A549 (cell line): ENCODE data around the gene PPP1R2. TPM values are rescaled to one million over a fixed set of nuclear protein-coding genes. Genes with fewer than 3 reads are reported as not detected.

Experiments used
- ATAC-seq, 2 experiments: fragments of 200-7000 bp in 1 of 2; fragments of >200 bp in 1 of 2; cut with Nextera tagmentation in 1 of 2; cut with Tn5 transposase in 1 of 2; 3 replicates each; pipeline versions ENCODE4 v1.8.0 to v1.9.1; 2018 to 2020; ENCODE audit warnings: mild to moderate bottlenecking in 1 of 2, moderate library complexity in 1 of 2
- CTCF ChIA-PET: fragments of 300-600 bp; sonication (Branson Sonifier 250); formaldehyde crosslinking; extraction: SDS; loops from one replicate; lab custom pipeline; 2021; ENCODE audit warnings: antibody characterized with exemption, inconsistent platforms; lab: Yijun Ruan, JAX
- POLR2A ChIA-PET: fragments of 350-600 bp; formaldehyde crosslinking; extraction: SDS; loops from one replicate; lab custom pipeline; 2021; ENCODE audit warnings: antibody characterized with exemption, inconsistent platforms; lab: Yijun Ruan, JAX
- DNase-seq, 2 experiments: peaks; one replicate each; pipeline versions ENCODE4 v3.0.0 to v3.0.0-alpha.2; 2011 to 2016; ENCODE audit warnings: low read depth in 1 of 2, low spot score in 1 of 2
- FAIRE-seq: peaks from 2 replicates; lab custom pipeline; 2011; peaks lifted over from hg19 to GRCh38; lab: Jason Lieb, UNC
- H3K27ac ChIP-seq, 2 experiments: fragments of >200 bp; sonication (Bioruptor Twin); formaldehyde crosslinking; 3 replicates each; pipeline ENCODE4 v1.5.1; 2016 to 2017
- H3K4me1 ChIP-seq: fragments of >200 bp; sonication (Bioruptor Twin); formaldehyde crosslinking; 3 replicates; pipeline ENCODE4 v1.6.1; 2016
- H3K4me2 ChIP-seq: fragments of >200 bp; sonication (Bioruptor Twin); formaldehyde crosslinking; 3 replicates; pipeline ENCODE4 v1.6.1; 2016
- H3K4me3 ChIP-seq: fragments of >200 bp; sonication (Bioruptor Twin); formaldehyde crosslinking; 3 replicates; pipeline ENCODE4 v1.5.1; 2016
- H3K9me3 ChIP-seq: fragments of >200 bp; sonication (Bioruptor Twin); formaldehyde crosslinking; 3 replicates; pipeline ENCODE4 v1.6.1; 2016
- FOSL2 ChIP-seq, 2 experiments: fragments of 450-650 bp in 1 of 2; fragments of >200 bp in 1 of 2; sonication (Bioruptor Twin) in 1 of 2; formaldehyde crosslinking; IDR thresholded peaks; 2 replicates each; pipeline versions ENCODE4 v1.5.0 to v1.6.1; 2016 to 2020; ENCODE audit warnings: mild to moderate bottlenecking in 1 of 2, moderate library complexity in 1 of 2
- GATA3 ChIP-seq: IDR thresholded peaks from 2 replicates; pipeline ENCODE4 v1.6.1; 2012; ENCODE audit warnings: borderline replicate concordance
- HEYL ChIP-seq: fragments of 250-450 bp; sonication (Bioruptor Pico); IDR thresholded peaks from 2 replicates; pipeline ENCODE4 v1.8.0; 2021; ENCODE audit warnings: mild to moderate bottlenecking, moderate library complexity
- JUN ChIP-seq, 2 experiments: fragments of >200 bp; sonication (Bioruptor Twin); formaldehyde crosslinking; IDR thresholded peaks; 2 replicates in 1 of 2; 3 replicates in 1 of 2; pipeline ENCODE4 v1.6.1; 2016 to 2017
- MYC ChIP-seq: IDR thresholded peaks from 2 replicates; pipeline ENCODE4 v1.6.1; 2012; ENCODE audit warnings: mild to moderate bottlenecking, inconsistent platforms, low read length, improper control_type of control experiment, borderline replicate concordance
- NFE2L2 ChIP-seq: fragments of 150-350 bp; conservative IDR thresholded peaks from 2 replicates; pipeline ENCODE4 v1.6.1; 2014; ENCODE audit warnings: low read length
- POLR2AphosphoS2 ChIP-seq: conservative IDR thresholded peaks from 2 replicates; pipeline ENCODE4 v1.6.1; 2012; ENCODE audit warnings: low read length, improper control_type of control experiment, inconsistent platforms
- RARB ChIP-seq: fragments of 250-450 bp; sonication (Bioruptor Pico); IDR thresholded peaks from 2 replicates; pipeline ENCODE4 v1.8.0; 2021; ENCODE audit warnings: mild to moderate bottlenecking, moderate library complexity
- ZC3H11A ChIP-seq: fragments of 450-650 bp; IDR thresholded peaks from 2 replicates; pipeline ENCODE4 v1.6.1; 2014; ENCODE audit warnings: antibody characterized with exemption, mild to moderate bottlenecking
- WGBS: methylation state at CpG from one replicate; pipeline ENCODE4 v1.1.6; 2017; ENCODE audit errors: missing lambda C conversion rate; 5-methylcytosine and 5-hydroxymethylcytosine counted together
- polyA plus RNA-seq, 4 experiments: library from polyadenylated mRNA; depleted of rRNA in 3 of 4; stranded (reverse); fragments of >200 nt; fragmentation: RNase III in 1 of 4; extraction: RNeasy Plus Mini Kit Qiagen cat#74134 plus additional on column Dnase treatment in 1 of 4; gene quantifications; 2 replicates in 3 of 4; 3 replicates in 1 of 4; pipeline ENCODE4 v1.2.3, GENCODE V29; 2011 to 2017
- TF ChIP-seq, protein P1 (sequence below): fragments of 250-450 bp; sonication (Bioruptor Pico); IDR thresholded peaks from 2 replicates; pipeline ENCODE4 v1.5.0; 2021; ENCODE audit warnings: mild to moderate bottlenecking, moderate library complexity, borderline replicate concordance
- TF ChIP-seq, protein P2 (sequence below): fragments of 250-450 bp; sonication (Bioruptor Pico); IDR thresholded peaks from 2 replicates; pipeline ENCODE4 v1.5.0; 2020; ENCODE audit warnings: low read depth, mild to moderate bottlenecking, moderate library complexity
- TF ChIP-seq, protein P3 (sequence below): IDR thresholded peaks from 2 replicates; pipeline ENCODE4 v1.6.1; 2012
- TF ChIP-seq, protein P4 (sequence below): fragments of >200 bp; sonication (Bioruptor Twin); formaldehyde crosslinking; IDR thresholded peaks from 3 replicates; pipeline ENCODE4 v1.5.1; 2016
- TF ChIP-seq, protein P5 (sequence below): fragments of 150-350 bp; IDR thresholded peaks from 2 replicates; pipeline ENCODE4 v1.6.1; 2014; ENCODE audit warnings: low read depth, mild to moderate bottlenecking, low read length
- TF ChIP-seq, protein P6 (sequence below): fragments of >200 bp; sonication (Bioruptor Twin); formaldehyde crosslinking; IDR thresholded peaks from 2 replicates; pipeline ENCODE4 v1.6.1; 2016

PPP1R2 gene
- polyA plus RNA-seq, 2 of the 4 experiments (the other 2 are of a cell fraction), result 13.4 to 47.3 TPM

DNA sequence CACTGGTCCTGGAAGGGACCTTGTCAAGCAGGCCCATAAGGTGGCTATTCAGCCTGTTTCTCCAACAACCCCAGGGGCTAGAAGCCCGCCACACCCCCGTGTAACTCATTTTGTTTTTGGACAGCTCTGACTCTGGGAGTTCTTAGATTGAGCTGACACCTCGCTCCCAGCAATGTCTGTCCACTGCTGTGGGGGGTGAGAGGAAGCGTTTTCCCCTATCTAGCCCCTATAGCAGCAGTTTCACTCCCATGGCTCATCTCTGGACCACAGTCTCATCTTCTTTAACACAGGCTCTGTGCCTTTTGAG is 1.1 kb upstream of the PPP1R2 start:
- ChIA-PET POLR2A (no interaction called here), CTCF (interaction anchor here (2.5 kb wide), 1 partner anchor 273 kb away, joined by 11 read pairs; the partner anchor contains the start of gene XXYLT1)
- no peak overlapping the region for H3K4me3 ChIP-seq
- H3K9me3 ChIP-seq, result no peaks in the 10 kb centered on the region
- WGBS, result 83% methylated on average over 4 of the region's 4 CpGs
- DNase-seq, result no peak
- no peak overlapping the region for H3K27ac ChIP-seq
- TF ChIP-seq, protein P1, sequence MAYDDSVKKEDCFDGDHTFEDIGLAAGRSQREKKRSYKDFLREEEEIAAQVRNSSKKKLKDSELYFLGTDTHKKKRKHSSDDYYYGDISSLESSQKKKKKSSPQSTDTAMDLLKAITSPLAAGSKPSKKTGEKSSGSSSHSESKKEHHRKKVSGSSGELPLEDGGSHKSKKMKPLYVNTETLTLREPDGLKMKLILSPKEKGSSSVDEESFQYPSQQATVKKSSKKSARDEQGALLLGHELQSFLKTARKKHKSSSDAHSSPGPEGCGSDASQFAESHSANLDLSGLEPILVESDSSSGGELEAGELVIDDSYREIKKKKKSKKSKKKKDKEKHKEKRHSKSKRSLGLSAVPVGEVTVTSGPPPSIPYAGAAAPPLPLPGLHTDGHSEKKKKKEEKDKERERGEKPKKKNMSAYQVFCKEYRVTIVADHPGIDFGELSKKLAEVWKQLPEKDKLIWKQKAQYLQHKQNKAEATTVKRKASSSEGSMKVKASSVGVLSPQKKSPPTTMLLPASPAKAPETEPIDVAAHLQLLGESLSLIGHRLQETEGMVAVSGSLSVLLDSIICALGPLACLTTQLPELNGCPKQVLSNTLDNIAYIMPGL, result no peak
- TF ChIP-seq FOSL2 (IDR thresholded peaks at IDR 0.05) (no peak), FOSL2 (CRISPR knock-in tag; IDR thresholded peaks at IDR 0.05) (no peak), POLR2AphosphoS2 (no peak), HEYL (CRISPR knock-in tag) (no peak), JUN (IDR thresholded peaks at IDR 0.05) (no peak), NFE2L2 (no peak), GATA3 (no peak), ZC3H11A (no peak), MYC (no peak)
- TF ChIP-seq, protein P2, sequence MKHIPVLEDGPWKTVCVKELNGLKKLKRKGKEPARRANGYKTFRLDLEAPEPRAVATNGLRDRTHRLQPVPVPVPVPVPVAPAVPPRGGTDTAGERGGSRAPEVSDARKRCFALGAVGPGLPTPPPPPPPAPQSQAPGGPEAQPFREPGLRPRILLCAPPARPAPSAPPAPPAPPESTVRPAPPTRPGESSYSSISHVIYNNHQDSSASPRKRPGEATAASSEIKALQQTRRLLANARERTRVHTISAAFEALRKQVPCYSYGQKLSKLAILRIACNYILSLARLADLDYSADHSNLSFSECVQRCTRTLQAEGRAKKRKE (CRISPR knock-in tag), result no peak
- TF ChIP-seq, protein P3, sequence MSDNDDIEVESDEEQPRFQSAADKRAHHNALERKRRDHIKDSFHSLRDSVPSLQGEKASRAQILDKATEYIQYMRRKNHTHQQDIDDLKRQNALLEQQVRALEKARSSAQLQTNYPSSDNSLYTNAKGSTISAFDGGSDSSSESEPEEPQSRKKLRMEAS, result no peak
- TF ChIP-seq, protein P4, sequence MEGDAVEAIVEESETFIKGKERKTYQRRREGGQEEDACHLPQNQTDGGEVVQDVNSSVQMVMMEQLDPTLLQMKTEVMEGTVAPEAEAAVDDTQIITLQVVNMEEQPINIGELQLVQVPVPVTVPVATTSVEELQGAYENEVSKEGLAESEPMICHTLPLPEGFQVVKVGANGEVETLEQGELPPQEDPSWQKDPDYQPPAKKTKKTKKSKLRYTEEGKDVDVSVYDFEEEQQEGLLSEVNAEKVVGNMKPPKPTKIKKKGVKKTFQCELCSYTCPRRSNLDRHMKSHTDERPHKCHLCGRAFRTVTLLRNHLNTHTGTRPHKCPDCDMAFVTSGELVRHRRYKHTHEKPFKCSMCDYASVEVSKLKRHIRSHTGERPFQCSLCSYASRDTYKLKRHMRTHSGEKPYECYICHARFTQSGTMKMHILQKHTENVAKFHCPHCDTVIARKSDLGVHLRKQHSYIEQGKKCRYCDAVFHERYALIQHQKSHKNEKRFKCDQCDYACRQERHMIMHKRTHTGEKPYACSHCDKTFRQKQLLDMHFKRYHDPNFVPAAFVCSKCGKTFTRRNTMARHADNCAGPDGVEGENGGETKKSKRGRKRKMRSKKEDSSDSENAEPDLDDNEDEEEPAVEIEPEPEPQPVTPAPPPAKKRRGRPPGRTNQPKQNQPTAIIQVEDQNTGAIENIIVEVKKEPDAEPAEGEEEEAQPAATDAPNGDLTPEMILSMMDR, result no peak
- TF ChIP-seq, protein P5, sequence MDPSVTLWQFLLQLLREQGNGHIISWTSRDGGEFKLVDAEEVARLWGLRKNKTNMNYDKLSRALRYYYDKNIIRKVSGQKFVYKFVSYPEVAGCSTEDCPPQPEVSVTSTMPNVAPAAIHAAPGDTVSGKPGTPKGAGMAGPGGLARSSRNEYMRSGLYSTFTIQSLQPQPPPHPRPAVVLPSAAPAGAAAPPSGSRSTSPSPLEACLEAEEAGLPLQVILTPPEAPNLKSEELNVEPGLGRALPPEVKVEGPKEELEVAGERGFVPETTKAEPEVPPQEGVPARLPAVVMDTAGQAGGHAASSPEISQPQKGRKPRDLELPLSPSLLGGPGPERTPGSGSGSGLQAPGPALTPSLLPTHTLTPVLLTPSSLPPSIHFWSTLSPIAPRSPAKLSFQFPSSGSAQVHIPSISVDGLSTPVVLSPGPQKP, result no peak
- no peak overlapping the region for H3K4me2 ChIP-seq
- no peak for FAIRE-seq
- peaks cover 29% of the 10 kb centered on the region; the same call in 2 of the 3 replicates for H3K4me1 ChIP-seq
- no peak for ATAC-seq

DNA sequence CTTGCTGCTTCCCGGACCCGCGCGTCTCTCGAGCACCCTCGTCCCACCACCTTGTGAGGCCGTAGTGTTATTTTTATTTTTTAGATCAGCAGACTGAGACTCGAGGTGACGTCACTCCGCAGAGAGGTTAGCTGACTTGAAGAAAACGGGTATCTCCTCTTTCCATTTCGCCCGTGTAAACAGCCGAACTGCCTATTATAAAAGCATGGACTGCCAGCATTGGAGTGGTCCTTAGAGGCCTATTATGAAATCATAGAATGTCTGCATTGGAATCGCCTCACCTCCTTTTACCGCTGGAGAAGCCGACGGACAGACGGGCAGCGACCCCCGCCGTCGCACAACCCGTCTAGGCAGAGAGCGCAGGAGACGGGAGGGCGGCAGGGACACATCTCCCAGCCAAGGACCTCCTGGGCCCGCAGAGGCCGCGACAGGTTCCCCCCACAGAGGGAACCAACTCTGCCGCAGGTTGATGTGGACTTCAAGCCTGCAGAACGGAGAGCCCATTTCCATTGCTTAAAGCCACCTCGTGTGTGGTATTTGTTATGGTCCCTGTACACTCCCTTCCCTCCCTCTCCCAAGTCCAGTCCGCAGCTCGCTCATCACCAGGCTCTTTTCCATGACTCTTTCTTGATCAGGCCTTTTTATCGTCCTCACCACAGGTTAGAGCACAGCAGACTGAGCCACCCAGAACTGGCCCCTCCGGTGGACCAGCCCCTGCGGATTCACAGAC is 540 bp upstream of the PPP1R2 start:
- peak in 1 of 2 experiments; percentile 5 for DNase-seq

More for the DNA sequence above, 540 bp upstream of the PPP1R2 start:
- ATAC-seq (peak; percentile 8 to 42; a peak in 5 of 6 replicates), FAIRE-seq (no peak)
- H3K27ac ChIP-seq, result peak overlapping the region; percentile 86 to 91
- peak overlapping the region; percentile 72 for H3K4me2 ChIP-seq
- ChIA-PET CTCF (interaction anchor here (1.0 to 2.5 kb wide), 2 partner anchors 13 to 273 kb away, joined by 3 to 11 read pairs; partner anchors contain the start of gene XXYLT1), POLR2A (interaction anchor here (0.7 to 2.0 kb wide), 15 partner anchors 9 to 910 kb away, joined by 3 to 18 read pairs (median 3); partner anchors contain the start of genes ACAP2, LSG1, TMEM44 and XXYLT1)
- H3K9me3 ChIP-seq, result no peaks in the 10 kb centered on the region
- peaks cover 29% of the 10 kb centered on the region; the same call in 2 of the 3 replicates for H3K4me1 ChIP-seq
- peak overlapping the region; percentile 93 for H3K4me3 ChIP-seq
- 35% methylated on average over 35 of the region's 38 CpGs for WGBS
- TF ChIP-seq GATA3 (0 out of 2 replicates have a peak, but pooled peaks have one; percentile 7), RARB (CRISPR knock-in tag) (no peak), FOSL2 (IDR thresholded peaks at IDR 0.05) (no peak), FOSL2 (CRISPR knock-in tag; IDR thresholded peaks at IDR 0.05) (no peak)
- TF ChIP-seq, protein P6, sequence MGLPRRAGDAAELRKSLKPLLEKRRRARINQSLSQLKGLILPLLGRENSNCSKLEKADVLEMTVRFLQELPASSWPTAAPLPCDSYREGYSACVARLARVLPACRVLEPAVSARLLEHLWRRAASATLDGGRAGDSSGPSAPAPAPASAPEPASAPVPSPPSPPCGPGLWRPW, result no peak
